HCT116 (cell line): ENCODE measurements around the gene XRN2. TPM values are rescaled to one million over a fixed set of nuclear protein-coding genes. Genes with fewer than 3 reads are reported as not detected.

Source experiments
- ATAC-seq: fragments of 200-7000 bp; cut with Tn5 transposase; 2 replicates; pipeline ENCODE4 v1.9.1; 2020; ENCODE audit warnings: mild to moderate bottlenecking, moderate library complexity
- BruUV-seq: library from RNA; stranded (reverse); fragments of 400-500 nt; replicated peaks from 2 replicates; lab custom pipeline; 2021; lab: Mats Ljungman, UMichigan
- CTCF ChIA-PET: fragments of 300-600 bp; sonication (Branson Sonifier 250); formaldehyde crosslinking; loops from one replicate; lab custom pipeline; 2021; ENCODE audit warnings: antibody characterized with exemption; lab: Charles Lee
- POLR2A ChIA-PET: fragments of 300-600, 350-600 bp; sonication (Branson Sonifier 250); formaldehyde crosslinking; loops from one replicate; lab custom pipeline; 2021; ENCODE audit warnings: antibody characterized with exemption; lab: Charles Lee
- RAD21 ChIA-PET, 2 experiments: fragments of 300-600 bp; sonication (Branson Sonifier 250); formaldehyde crosslinking; loops; one replicate each; lab custom pipeline; 2023; ENCODE audit warnings: low total read pairs in 2 of 2; ENCODE audit not compliant: uncharacterized antibody in 2 of 2, unreplicated experiment in 2 of 2, low non-redundant PET in 1 of 2; lab: Charles Lee
- DNase-seq: peaks from one replicate; pipeline ENCODE4 v3.0.0-alpha.2; 2010; ENCODE audit warnings: low read depth, low spot score
- H2AFZ ChIP-seq: fragments of 200-600 bp; shearing (Covaris generic), sonication (generic); 2 replicates; pipeline ENCODE4 v1.6.1; 2017; ENCODE audit warnings: low read depth, mixed run types, mixed read lengths, antibody characterized with exemption, low read length; ENCODE audit not compliant: poor library complexity, severe bottlenecking
- H3K27ac ChIP-seq: 2 replicates; pipeline ENCODE4 v1.5.1; 2012; ENCODE audit warnings: low read depth, low read length
- H3K27me3 ChIP-seq: fragments of 200-600 bp; sonication (generic); 2 replicates; pipeline ENCODE4 v1.6.1; 2016; ENCODE audit warnings: mixed run types, low read length, mixed read lengths; ENCODE audit not compliant: insufficient read depth
- H3K36me3 ChIP-seq, 2 experiments: fragments of 200-500 bp in 1 of 2; fragments of 200-600 bp in 1 of 2; sonication (Bioruptor generic) in 1 of 2; sonication (generic) in 1 of 2; 2 replicates each; pipeline versions ENCODE4 v1.5.1 to v1.6.1; 2014 to 2016; ENCODE audit warnings: low read length in 2 of 2, inconsistent platforms in 1 of 2, mixed read lengths in 1 of 2, mixed run types in 1 of 2; ENCODE audit not compliant: insufficient read depth in 2 of 2, control insufficient read depth in 1 of 2
- H3K4me1 ChIP-seq, 2 experiments: fragments of 200-600 bp in 1 of 2; sonication (generic) in 1 of 2; 2 replicates each; pipeline versions ENCODE4 v1.5.1 to v1.6.1; 2012 to 2017; ENCODE audit warnings: low read length in 2 of 2, inconsistent platforms in 1 of 2, mild to moderate bottlenecking in 1 of 2, mixed read lengths in 1 of 2, mixed run types in 1 of 2, moderate library complexity in 1 of 2; ENCODE audit not compliant: insufficient read depth in 2 of 2, control insufficient read depth in 1 of 2
- H3K4me2 ChIP-seq: fragments of 200-600 bp; sonication (generic); 2 replicates; pipeline ENCODE4 v1.6.1; 2017; ENCODE audit warnings: mixed run types, low read length, mixed read lengths
- H3K4me3 ChIP-seq, 2 experiments: fragments of 200-600 bp in 1 of 2; sonication (generic) in 1 of 2; replicated peaks in 1 of 2; 2 replicates each; pipeline ENCODE4 v1.5.1; 2011 to 2016; ENCODE audit warnings: low read length in 2 of 2, control low read depth in 1 of 2, low read depth in 1 of 2, mild to moderate bottlenecking in 1 of 2, mixed read lengths in 1 of 2, mixed run types in 1 of 2
- H3K79me2 ChIP-seq: fragments of 200-600 bp; sonication (generic); 2 replicates; pipeline ENCODE4 v1.6.1; 2017; ENCODE audit warnings: mild to moderate bottlenecking, mixed run types, low read length, moderate library complexity, mixed read lengths; ENCODE audit not compliant: insufficient read depth
- H3K9ac ChIP-seq: fragments of 200-600 bp; sonication (generic); 2 replicates; pipeline ENCODE4 v1.6.1; 2016; ENCODE audit warnings: low read length, mixed read lengths
- H3K9me2 ChIP-seq: fragments of 200-600 bp; sonication (generic), shearing (Covaris generic); 2 replicates; pipeline ENCODE4 v1.6.1; 2017; ENCODE audit warnings: mixed run types, mild to moderate bottlenecking, moderate library complexity; ENCODE audit not compliant: insufficient read depth
- H3K9me3 ChIP-seq, 2 experiments: fragments of 200-500 bp in 1 of 2; fragments of 200-600 bp in 1 of 2; sonication (Bioruptor generic) in 1 of 2; sonication (generic) in 1 of 2; 2 replicates each; pipeline ENCODE4 v1.6.1; 2014 to 2017; ENCODE audit warnings: low read length in 2 of 2, mixed read lengths in 2 of 2, inconsistent platforms in 1 of 2, low read depth in 1 of 2, mild to moderate bottlenecking in 1 of 2, mixed run types in 1 of 2, moderate library complexity in 1 of 2; ENCODE audit not compliant: control insufficient read depth in 1 of 2, insufficient read depth in 1 of 2
- H4K20me1 ChIP-seq: fragments of 200-600 bp; sonication (generic), shearing (Covaris generic); 2 replicates; pipeline ENCODE4 v1.6.1; 2017; ENCODE audit warnings: mixed run types, mild to moderate bottlenecking, moderate library complexity; ENCODE audit not compliant: insufficient read depth
- CBX3 ChIP-seq: IDR thresholded peaks from 2 replicates; pipeline ENCODE4 v1.6.1; 2012; ENCODE audit warnings: low read depth
- CEBPB ChIP-seq: IDR thresholded peaks from 2 replicates; pipeline ENCODE4 v1.6.1; 2012; ENCODE audit warnings: low read depth
- CTCF ChIP-seq, 3 experiments: fragments of 200-600 bp in 1 of 3; sonication (generic) in 1 of 3; IDR thresholded peaks in 2 of 3; conservative IDR thresholded peaks in 1 of 3; 2 replicates each; pipeline ENCODE4 v1.5.1; 2012 to 2017; ENCODE audit warnings: low read depth in 2 of 3, low read length in 2 of 3, antibody characterized with exemption in 1 of 3, borderline replicate concordance in 1 of 3, control low read depth in 1 of 3, mild to moderate bottlenecking in 1 of 3, mixed read lengths in 1 of 3, mixed run types in 1 of 3, moderate library complexity in 1 of 3; ENCODE audit not compliant: insufficient read depth in 1 of 3
- EGR1 ChIP-seq: IDR thresholded peaks from 2 replicates; pipeline ENCODE4 v1.6.1; 2012; ENCODE audit warnings: low read depth
- ELF1 ChIP-seq: IDR thresholded peaks from 2 replicates; pipeline ENCODE4 v1.6.1; 2012; ENCODE audit warnings: low read depth, borderline replicate concordance
- EZH2phosphoT487 ChIP-seq: fragments of 200-600 bp; IDR thresholded peaks from 2 replicates; pipeline ENCODE4 v1.6.1; 2018; ENCODE audit warnings: antibody characterized with exemption, borderline replicate concordance
- FOSL1 ChIP-seq: IDR thresholded peaks from 2 replicates; pipeline ENCODE4 v1.6.1; 2012; ENCODE audit warnings: low read depth
- JUND ChIP-seq: IDR thresholded peaks from 2 replicates; pipeline ENCODE4 v1.6.1; 2012
- MAX ChIP-seq: IDR thresholded peaks from 2 replicates; pipeline ENCODE4 v1.6.1; 2012
- POLR2A ChIP-seq: IDR thresholded peaks from 2 replicates; pipeline ENCODE4 v1.7.0; 2011; ENCODE audit warnings: borderline replicate concordance; ENCODE audit not compliant: insufficient read depth, insufficient read length; ENCODE audit errors: extremely low read depth
- POLR2AphosphoS5 ChIP-seq: IDR thresholded peaks from 2 replicates; pipeline ENCODE4 v1.6.1; 2011; ENCODE audit warnings: mild to moderate bottlenecking, low read depth, low read length, moderate library complexity
- REST ChIP-seq: IDR thresholded peaks from 2 replicates; pipeline ENCODE4 v1.6.1; 2012; ENCODE audit warnings: low read depth
- SIN3A ChIP-seq: IDR thresholded peaks from 2 replicates; pipeline ENCODE4 v1.6.1; 2012; ENCODE audit warnings: low read depth
- SP1 ChIP-seq: IDR thresholded peaks from 2 replicates; pipeline ENCODE4 v1.6.1; 2012; ENCODE audit warnings: low read depth
- SRF ChIP-seq: IDR thresholded peaks from 2 replicates; pipeline ENCODE4 v1.6.1; 2012; ENCODE audit warnings: low read depth
- TCF7L2 ChIP-seq: IDR thresholded peaks from 2 replicates; pipeline ENCODE4 v1.7.0; 2011; ENCODE audit warnings: borderline replicate concordance, inconsistent platforms; ENCODE audit not compliant: insufficient read depth, insufficient read length; ENCODE audit errors: extremely low read depth
- YY1 ChIP-seq: IDR thresholded peaks from 2 replicates; pipeline ENCODE4 v1.6.1; 2011; ENCODE audit warnings: low read length, low read depth, moderate library complexity, mild to moderate bottlenecking; ENCODE audit not compliant: insufficient replicate concordance; ENCODE audit errors: extremely low read depth
- ZBTB33 ChIP-seq: IDR thresholded peaks from 2 replicates; pipeline ENCODE4 v1.6.1; 2011; ENCODE audit warnings: mild to moderate bottlenecking, low read length, moderate library complexity; ENCODE audit not compliant: insufficient replicate concordance; ENCODE audit errors: extremely low read depth
- ZFX ChIP-seq: fragments of 450-650 bp; IDR thresholded peaks from 2 replicates; pipeline ENCODE4 v1.6.1; 2017
- ZNF274 ChIP-seq: fragments of 200-500 bp; sonication (Bioruptor generic); IDR thresholded peaks from 2 replicates; pipeline ENCODE4 v1.6.1; 2014; ENCODE audit warnings: mild to moderate bottlenecking, low read depth, low read length, inconsistent platforms
- intact Hi-C: fragments of 100-400 bp; cut with micrococcal nuclease; formaldehyde crosslinking; loops from 2 replicates; pipeline ENCODE4 v1.10.0; 2022
- total RNA-seq: library from RNA; stranded (reverse); gene quantifications from one replicate; pipeline ENCODE4 v1.2.1, GENCODE V29; 2021; ENCODE audit not compliant: unreplicated experiment

XRN2 gene
- total RNA-seq, 1 experiment from 2014 or later = 101 TPM

GRCh38 chr20:21437248-21437647, 134.1 kb downstream of the XRN2 start:
- POLR2A ChIA-PET = no interaction called here
- BruUV-seq = no TSS peak
- RAD21 ChIA-PET = no interaction called here

More at GRCh38 chr20:21437248-21437647, 134.1 kb downstream of the XRN2 start:
- DNase-seq (no peak), ATAC-seq (no peak)
- H3K79me2 ChIP-seq = no peaks in the 10 kb centered on the region
- no peaks in the 10 kb centered on the region for H3K36me3 ChIP-seq
- no peak overlapping the region for H3K27ac ChIP-seq
- no peaks in the 10 kb centered on the region for H3K9me3 ChIP-seq
- H3K4me3 ChIP-seq = no peak overlapping the region
- no peaks in the 10 kb centered on the region for H3K27me3 ChIP-seq
- peaks cover 0 to 26% of the 10 kb centered on the region in 2 experiments; a peak in 2 of 4 replicates for H3K4me1 ChIP-seq
- no peak overlapping the region for H3K9ac ChIP-seq
- CTCF ChIA-PET = no interaction called here
- H3K4me2 ChIP-seq = no peak overlapping the region
- no peak overlapping the region for H2AFZ ChIP-seq
- TF ChIP-seq ZFX = no peak
- TF ChIP-seq EZH2phosphoT487 = no peak
- no peak for TF ChIP-seq CEBPB
- TF ChIP-seq TCF7L2 = no peak
- TF ChIP-seq ZNF274 = no peak
- no peak for TF ChIP-seq REST
- TF ChIP-seq ELF1 = no peak
- TF ChIP-seq JUND = no peak
- no peak for TF ChIP-seq POLR2AphosphoS5
- no peak for TF ChIP-seq EGR1
- no peak for TF ChIP-seq SP1
- no peak for TF ChIP-seq SRF
- TF ChIP-seq SIN3A = no peak
- TF ChIP-seq POLR2A = no peak
- no peak for TF ChIP-seq FOSL1
- TF ChIP-seq ZBTB33 = no peak
- no peak for TF ChIP-seq CTCF (IDR thresholded peaks at IDR 0.05 in 2 of 3, conservative IDR thresholded peaks at IDR 0.05 in 1 of 3; ENCODE audit: borderline replicate concordance in 1 of 3, insufficient read depth in 1 of 3, low read depth in 2 of 3, low read length in 2 of 3)
- TF ChIP-seq MAX = no peak
- no peak for TF ChIP-seq YY1
- no peak for TF ChIP-seq CBX3
- TF ChIP-seq, all 23 proteins: peak for 0
- H4K20me1 ChIP-seq = no peaks in the 10 kb centered on the region
- intact Hi-C loops = no loop called here
- H3K9me2 ChIP-seq = no peaks in the 10 kb centered on the region
